ENCODE measurements around the gene KTN1. TPM values are rescaled to one million over a fixed set of nuclear protein-coding genes. Genes with fewer than 3 reads are reported as not detected.

The KTN1 gene
- polyA plus RNA-seq, 1 donor from 2014 or later, result 95.0 TPM

GRCh38 chr14:55721353-55721752 is 141.3 kb downstream of the KTN1 start:
- Histone ChIP-seq H3K4me3 (ENCODE audit: low read length) (no peak overlapping the region), H3K27me3 (ENCODE audit: insufficient read depth, low read depth, low read length) (no peaks in the 10 kb centered on the region), H3K4me2 (ENCODE audit: low read length) (no peak overlapping the region), H4K20me1 (ENCODE audit: insufficient read depth) (no peaks in the 10 kb centered on the region), H2AFZ (ENCODE audit: low read depth, low read length) (no peak overlapping the region), H3F3A (ENCODE audit: insufficient read depth, low read length, poor library complexity, severe bottlenecking) (no peaks in the 10 kb centered on the region), H3K9me3 (ENCODE audit: low read length) (no peaks in the 10 kb centered on the region), H3K9ac (ENCODE audit: low read length) (no peak overlapping the region), H3K27ac (ENCODE audit: low read length) (no peak overlapping the region), H3K36me3 (ENCODE audit: insufficient read depth, low read length) (no peaks in the 10 kb centered on the region), H3K9me2 (ENCODE audit: insufficient read depth, low read length) (no peaks in the 10 kb centered on the region), H3K79me2 (replicated peaks; ENCODE audit: insufficient read depth, low read length) (no peaks in the 10 kb centered on the region)
- no peak for TF ChIP-seq REST (IDR thresholded peaks at IDR 0.05; ENCODE audit: borderline replicate concordance)
- TF ChIP-seq EP300 (conservative IDR thresholded peaks at IDR 0.05; ENCODE audit: poor library complexity, severe bottlenecking), result no peak
- no peak for TF ChIP-seq SMC3 (conservative IDR thresholded peaks at IDR 0.05; ENCODE audit: poor library complexity)
- TF ChIP-seq RAD21 (conservative IDR thresholded peaks at IDR 0.05), result no peak
- TF ChIP-seq CTCF (IDR thresholded peaks at IDR 0.05; ENCODE audit: poor library complexity, severe bottlenecking), result no peak
- TF ChIP-seq EZH2 (IDR thresholded peaks at IDR 0.05; ENCODE audit: borderline replicate concordance, insufficient read depth, low read length, poor library complexity, severe bottlenecking), result no peak
- no peak for TF ChIP-seq MXI1 (conservative IDR thresholded peaks at IDR 0.05; ENCODE audit: poor library complexity, severe bottlenecking)
- no peak for TF ChIP-seq TAF1 (IDR thresholded peaks at IDR 0.05; ENCODE audit: low read depth)

- Histone ChIP-seq H3K9me3 (ENCODE audit: low read length) (no peaks in the 10 kb centered on the region), H3K9me2 (ENCODE audit: insufficient read depth, low read length) (no peaks in the 10 kb centered on the region), H3K27ac (ENCODE audit: low read length) (no peak overlapping the region), H2AFZ (ENCODE audit: low read depth, low read length) (no peak overlapping the region), H3K4me2 (ENCODE audit: low read length) (no peak overlapping the region), H3K36me3 (ENCODE audit: insufficient read depth, low read length) (no peaks in the 10 kb centered on the region), H3F3A (ENCODE audit: insufficient read depth, low read length, poor library complexity, severe bottlenecking) (no peaks in the 10 kb centered on the region), H3K4me3 (ENCODE audit: low read length) (no peak overlapping the region), H4K20me1 (ENCODE audit: insufficient read depth) (no peaks in the 10 kb centered on the region), H3K9ac (ENCODE audit: low read length) (no peak overlapping the region), H3K27me3 (ENCODE audit: insufficient read depth, low read depth, low read length) (no peaks in the 10 kb centered on the region), H3K79me2 (replicated peaks; ENCODE audit: insufficient read depth, low read length) (no peaks in the 10 kb centered on the region)
- TF ChIP-seq TAF1 (IDR thresholded peaks at IDR 0.05; ENCODE audit: low read depth), result no peak
- TF ChIP-seq EZH2 (IDR thresholded peaks at IDR 0.05; ENCODE audit: borderline replicate concordance, insufficient read depth, low read length, poor library complexity, severe bottlenecking), result no peak
- no peak for TF ChIP-seq REST (IDR thresholded peaks at IDR 0.05; ENCODE audit: borderline replicate concordance)
- TF ChIP-seq MXI1 (conservative IDR thresholded peaks at IDR 0.05; ENCODE audit: poor library complexity, severe bottlenecking), result no peak
- TF ChIP-seq CTCF (IDR thresholded peaks at IDR 0.05; ENCODE audit: poor library complexity, severe bottlenecking), result no peak
These were observed 142.0 kb downstream of the KTN1 start for GRCh38 chr14:55722054-55722453.

Data from neural cell (in vitro differentiated cells).